Stimulated activated CD4-positive, alpha-beta T cell treated with anti-CD3 and anti-CD28 coated beads, Interleukin-4, amount 100 ng/mL, for 24 hours (primary cell): ENCODE results near the gene KCNN1.
"Not testable (repeated sequence)": the region's sequence is repeated elsewhere in the genome, so short reads cannot be mapped to it uniquely, and the experiment has no call there.

Source experiments
- DNase-seq: peaks from one replicate; pipeline ENCODE4 v3.0.0-alpha.2; 2020

KCNN1 gene

DNA sequence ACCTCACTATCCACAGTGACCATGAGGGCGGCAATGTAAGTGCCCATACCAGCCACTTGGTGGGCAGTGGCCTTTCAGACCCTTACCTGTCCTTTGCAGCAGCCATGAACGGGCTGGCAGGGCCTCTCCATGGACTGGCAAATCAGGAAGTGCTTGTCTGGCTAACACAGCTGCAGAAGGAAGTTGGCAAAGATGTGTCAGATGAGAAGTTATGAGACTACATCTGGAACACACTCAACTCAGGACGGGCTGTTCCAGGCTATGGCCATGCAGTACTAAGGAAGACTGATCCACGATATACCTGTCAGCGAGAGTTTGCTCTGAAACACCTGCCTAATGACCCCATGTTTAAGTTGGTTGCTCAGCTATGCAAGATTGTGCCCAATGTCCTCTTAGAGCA, 64.5 kb downstream of the KCNN1 start:
- DNase-seq, result not testable (repeated sequence)

GRCh38 chr19:18032102-18032501, 65.2 kb downstream of the KCNN1 start:
- not testable (repeated sequence) for DNase-seq

GRCh38 chr19:18041054-18041453, 74.1 kb downstream of the KCNN1 start:
- no peak for DNase-seq

DNA sequence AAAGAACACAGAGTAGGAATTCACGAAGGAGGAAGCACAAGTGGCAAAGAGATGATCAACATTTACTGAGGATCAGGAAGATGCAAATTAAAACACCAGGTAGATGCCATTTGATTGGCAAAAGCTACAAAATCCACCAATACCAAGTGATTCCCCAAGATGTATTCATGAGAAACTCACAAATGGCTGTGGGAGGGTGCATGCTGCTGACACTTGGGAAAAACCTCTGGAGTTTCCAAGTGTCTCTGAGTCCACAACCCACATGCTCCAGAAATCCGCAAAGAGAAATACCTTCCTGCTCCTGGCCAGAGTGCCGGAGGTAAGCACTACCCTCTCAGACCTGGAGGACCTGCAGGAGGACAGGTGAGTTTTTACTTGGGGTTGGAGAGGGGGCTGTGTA, 76.8 kb downstream of the KCNN1 start:
- DNase-seq, result no peak

DNA sequence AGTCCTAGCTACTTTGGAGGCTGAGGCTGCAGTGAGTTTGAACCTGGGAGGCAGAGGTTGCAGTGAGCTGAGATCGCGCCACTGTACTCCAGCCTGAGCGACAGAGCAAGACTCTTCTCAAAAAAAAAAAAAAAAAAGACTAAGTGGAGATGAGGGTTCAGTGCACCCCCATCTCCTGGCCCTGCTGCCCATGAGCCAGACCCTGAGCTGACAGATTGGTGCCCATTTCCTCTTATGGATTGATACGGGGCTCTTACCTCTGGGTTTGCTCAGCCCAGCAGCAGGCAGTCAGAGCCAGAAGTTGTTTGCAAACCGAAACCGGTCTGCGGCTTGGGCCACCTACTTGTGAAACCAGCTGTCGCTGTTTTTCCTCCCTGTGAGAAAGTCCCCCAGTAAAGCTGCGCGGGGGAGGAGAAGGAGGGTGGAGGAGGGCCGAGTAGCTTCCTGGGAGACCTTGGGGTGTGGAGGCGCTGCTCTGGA, 78.0 kb downstream of the KCNN1 start:
- peak; percentile 91 for DNase-seq

DNA sequence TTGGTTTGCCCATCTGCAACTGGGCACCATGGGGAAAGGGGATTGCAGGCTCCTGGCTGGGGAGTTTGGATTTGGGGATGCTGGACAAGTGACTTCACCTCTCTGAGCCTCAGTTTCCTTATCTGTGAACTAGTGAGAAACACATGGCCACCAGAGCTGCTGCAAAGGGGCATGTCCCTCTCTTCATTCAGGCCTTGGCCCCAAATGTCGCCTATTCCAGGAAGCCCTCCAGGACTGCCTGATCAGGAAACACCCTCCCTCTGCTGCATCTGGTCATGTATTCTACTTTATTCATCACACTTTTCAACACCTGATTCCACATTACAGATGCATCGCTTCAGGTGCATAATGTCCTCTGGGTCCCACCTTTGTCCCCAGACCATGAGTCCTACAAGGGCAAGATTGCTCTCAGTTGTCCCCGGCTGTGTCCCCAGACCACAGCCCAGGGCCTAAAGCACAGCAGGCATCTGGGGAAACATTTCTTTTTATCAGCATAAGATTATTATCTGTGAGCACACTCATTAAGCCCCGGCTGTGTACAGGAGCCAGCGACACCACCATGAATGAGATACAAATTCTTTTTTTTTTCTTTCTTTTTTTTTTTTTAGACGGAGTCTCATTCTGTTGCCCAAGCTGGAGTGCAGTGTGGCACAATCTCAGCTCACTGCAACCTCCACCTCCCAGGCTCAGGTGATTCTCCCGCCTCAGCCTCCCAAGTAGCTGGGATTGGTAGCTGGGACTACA, 78.6 kb downstream of the KCNN1 start:
- DNase-seq, result no peak

- peak; percentile 34 for DNase-seq
These were observed 79.3 kb downstream of the KCNN1 start for GRCh38 chr19:18046059-18046718.

DNA sequence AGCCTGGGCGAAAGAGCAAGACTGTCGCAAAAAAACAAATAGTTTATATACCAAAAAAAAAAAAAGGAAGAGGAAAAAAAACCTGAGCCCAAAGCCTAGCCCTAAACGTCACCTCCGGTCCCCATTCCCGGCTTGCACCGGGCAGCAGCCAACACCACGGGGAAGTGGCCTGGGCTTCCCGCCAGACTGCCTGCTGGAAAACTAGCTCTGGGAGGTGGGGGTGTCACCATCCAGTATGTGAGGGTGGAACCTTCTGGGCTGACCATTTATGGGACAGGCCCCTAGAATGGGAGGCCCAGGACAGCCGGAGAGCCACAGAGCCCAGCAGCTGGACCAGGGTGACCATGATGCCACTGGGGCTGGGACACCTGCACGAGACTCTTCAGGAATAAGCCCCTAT, 82.5 kb downstream of the KCNN1 start:
- DNase-seq, result no peak
